HG03565 (cell line): Measurements from ENCODE around the gene CPPED1.

ENCODE experiments used
- ATAC-seq: cut with Tn5 transposase; IDR thresholded peaks from one replicate; pipeline ENCODE4 v1.9.1; 2021; ENCODE audit warnings: mild to moderate bottlenecking, moderate library complexity; ENCODE audit not compliant: unreplicated experiment

CPPED1 gene

GRCh38 chr16:12653820-12654392 is 149.8 kb downstream of the CPPED1 start:
- no peak for ATAC-seq

- ATAC-seq, result no peak
Observed at GRCh38 chr16:12652924-12653323, 150.8 kb downstream of the CPPED1 start.

GRCh38 chr16:12651765-12652512 is 151.7 kb downstream of the CPPED1 start:
- ATAC-seq, result no peak

- ATAC-seq, result no peak
Observed at GRCh38 chr16:12649356-12649755, 154.3 kb downstream of the CPPED1 start.

GRCh38 chr16:12646490-12647274 is 157.0 kb downstream of the CPPED1 start:
- ATAC-seq, result no peak

- ATAC-seq, result no peak
Observed at GRCh38 chr16:12646098-12646489, 157.6 kb downstream of the CPPED1 start.

- no peak for ATAC-seq
Observed at GRCh38 chr16:12643034-12643455, 160.6 kb downstream of the CPPED1 start.

GRCh38 chr16:12639044-12639443 is 164.6 kb downstream of the CPPED1 start:
- no peak for ATAC-seq

- no peak for ATAC-seq
Observed at GRCh38 chr16:12637002-12637401, 166.7 kb downstream of the CPPED1 start.

- ATAC-seq, result no peak
Observed at GRCh38 chr16:12629271-12629670, 174.4 kb downstream of the CPPED1 start.

GRCh38 chr16:12628536-12628935 is 175.2 kb downstream of the CPPED1 start:
- ATAC-seq, result no peak

GRCh38 chr16:12627394-12627793 is 176.3 kb downstream of the CPPED1 start:
- no peak for ATAC-seq

GRCh38 chr16:12626411-12626810 is 177.3 kb downstream of the CPPED1 start:
- no peak for ATAC-seq

GRCh38 chr16:12625716-12626115 is 178.0 kb downstream of the CPPED1 start:
- no peak for ATAC-seq

GRCh38 chr16:12625068-12625467 is 178.6 kb downstream of the CPPED1 start:
- ATAC-seq, result no peak

- no peak for ATAC-seq
Observed at GRCh38 chr16:12620150-12620549, 183.5 kb downstream of the CPPED1 start.

- ATAC-seq, result no peak
Observed at GRCh38 chr16:12618515-12618914, 185.2 kb downstream of the CPPED1 start.

GRCh38 chr16:12617401-12617819 is 186.3 kb downstream of the CPPED1 start:
- ATAC-seq, result no peak

- ATAC-seq, result no peak
Observed at GRCh38 chr16:12614662-12615278, 188.9 kb downstream of the CPPED1 start.

- ATAC-seq, result no peak
Observed at GRCh38 chr16:12613992-12614661, 189.6 kb downstream of the CPPED1 start.
